Measurements from ENCODE around the gene TM2D3. TPM values are rescaled to one million over a fixed set of nuclear protein-coding genes. Genes with fewer than 3 reads are reported as not detected.
"Not testable (repeated sequence)": the region's sequence is repeated elsewhere in the genome, so short reads cannot be mapped to it uniquely, and the experiment has no call there.

The TM2D3 gene
- total and polyA plus RNA-seq, 10 donors = 33.6 to 97.4 (median 52.5) TPM

- WGBS, 5 donors = 88 to 96% (median 92%) methylated on average over 6 of the region's 6 CpGs
- Histone ChIP-seq H3K4me3 (no peak overlapping the region), H3K27me3 (replicated peaks in 1 of 7) (no peaks in the 10 kb centered on the region), H3K9me3 (no peaks in the 10 kb centered on the region), H3K27ac (no peak overlapping the region), H3K4me1 (peaks cover 21 to 28% (median 23%) of the 10 kb centered on the region in 6 donors), H3K36me3 (peaks cover 0 to 51% (median 11%) of the 10 kb centered on the region in 6 donors)
- DNase-seq = no peak
- TF ChIP-seq POLR2AphosphoS5 (IDR thresholded peaks at IDR 0.05) = no peak
- TF ChIP-seq POLR2A (IDR thresholded peaks at IDR 0.05) = no peak
- TF ChIP-seq CTCF (IDR thresholded peaks at IDR 0.05 in 8 of 11, conservative IDR thresholded peaks at IDR 0.05 in 3 of 11) = no peak
- intact Hi-C loops (cut with DNase I; ENCODE audit: low total_unique reads) = no loop called here
Observed at GRCh38 chr15:101637516-101637915, 14.7 kb downstream of the TM2D3 start.

- Histone ChIP-seq H3K4me1 (peaks cover 17 to 23% (median 18%) of the 10 kb centered on the region in 6 donors), H3K36me3 (peaks cover 0 to 47% (median 8%) of the 10 kb centered on the region in 6 donors), H3K9me3 (no peaks in the 10 kb centered on the region), H3K4me3 (no peak overlapping the region), H3K27ac (no peak overlapping the region), H3K27me3 (replicated peaks in 1 of 7) (no peaks in the 10 kb centered on the region)
- intact Hi-C loops (cut with DNase I; ENCODE audit: low total_unique reads) = no loop called here
- DNase-seq = no peak
- TF ChIP-seq POLR2A (IDR thresholded peaks at IDR 0.05) = no peak
- TF ChIP-seq POLR2AphosphoS5 (IDR thresholded peaks at IDR 0.05) = no peak
- TF ChIP-seq CTCF (IDR thresholded peaks at IDR 0.05 in 8 of 11, conservative IDR thresholded peaks at IDR 0.05 in 3 of 11) = no peak
- 87 to 93% (median 92%) methylated on average over 3 of the region's 3 CpGs for WGBS, 5 donors
Observed at GRCh38 chr15:101637038-101637437, 15.1 kb downstream of the TM2D3 start.

- WGBS, 5 donors = 83 to 86% (median 84%) methylated on average over 7 of the region's 7 CpGs
- DNase-seq = no peak
- intact Hi-C loops (cut with DNase I; ENCODE audit: low total_unique reads) = no loop called here
- H3K36me3 ChIP-seq = peaks cover 0 to 46% (median 8%) of the 10 kb centered on the region in 6 donors
- H3K4me1 ChIP-seq = peaks cover 8 to 14% (median 9%) of the 10 kb centered on the region in 6 donors
- no peaks in the 10 kb centered on the region for H3K9me3 ChIP-seq
- no peak overlapping the region for H3K4me3 ChIP-seq
- no peaks in the 10 kb centered on the region for H3K27me3 ChIP-seq (replicated peaks in 1 of 7)
- TF ChIP-seq POLR2A (IDR thresholded peaks at IDR 0.05) (no peak), CTCF (IDR thresholded peaks at IDR 0.05 in 8 of 11, conservative IDR thresholded peaks at IDR 0.05 in 3 of 11) (no peak)
- no peak overlapping the region for H3K27ac ChIP-seq
Observed at GRCh38 chr15:101635944-101636727, 16.0 kb downstream of the TM2D3 start.

GRCh38 chr15:101633356-101633755 lies 18.8 kb downstream of the TM2D3 start:
- DNase-seq = no peak
- H3K27me3 ChIP-seq (replicated peaks in 1 of 7) = no peaks in the 10 kb centered on the region
- no peaks in the 10 kb centered on the region for H3K4me1 ChIP-seq
- no peaks in the 10 kb centered on the region for H3K9me3 ChIP-seq
- no peak overlapping the region for H3K4me3 ChIP-seq
- no peak overlapping the region for H3K27ac ChIP-seq
- intact Hi-C loops (cut with DNase I; ENCODE audit: low total_unique reads) = no loop called here
- peaks cover 0 to 21% (median 0%) of the 10 kb centered on the region in 6 donors for H3K36me3 ChIP-seq
- 79 to 91% (median 89%) methylated on average over 3 of the region's 3 CpGs for WGBS, 5 donors
- TF ChIP-seq POLR2AphosphoS5 (IDR thresholded peaks at IDR 0.05) (no peak), POLR2A (IDR thresholded peaks at IDR 0.05) (no peak), CTCF (IDR thresholded peaks at IDR 0.05 in 8 of 11, conservative IDR thresholded peaks at IDR 0.05 in 3 of 11) (no peak)

GRCh38 chr15:101626729-101627128 lies 25.5 kb downstream of the TM2D3 start:
- H3K27ac ChIP-seq; H3K4me1 ChIP-seq; intact Hi-C loops (cut with DNase I; ENCODE audit: low total_unique reads); H3K27me3 ChIP-seq (replicated peaks in 1 of 7); H3K4me3 ChIP-seq; DNase-seq: not testable (repeated sequence)
- peaks cover 0 to 18% (median 7%) of the 10 kb centered on the region in 8 donors for H3K9me3 ChIP-seq
- H3K36me3 ChIP-seq = peaks cover 0 to 26% (median 3%) of the 10 kb centered on the region in 6 donors
- 86 to 95% (median 89%) methylated on average over 1 to 15 of the region's 15 CpGs for WGBS, 5 donors

All from spleen (tissue), 11 donors.